Measurements from ENCODE around the gene MIR17HG.

- TF ChIP-seq CTCF (IDR thresholded peaks at IDR 0.05) (no peak), GATA2 (CRISPR knock-in tag; IDR thresholded peaks at IDR 0.05) (no peak), REST (IDR thresholded peaks at IDR 0.05; ENCODE audit: low read depth, low read length) (no peak), MAX (IDR thresholded peaks at IDR 0.05; ENCODE audit: low read depth) (peak; percentile 90), EZH2phosphoT487 (IDR thresholded peaks at IDR 0.05; ENCODE audit: borderline replicate concordance, low read depth) (no peak), GABPA (IDR thresholded peaks at IDR 0.05; ENCODE audit: low read depth) (no peak), MXI1 (IDR thresholded peaks at IDR 0.05; ENCODE audit: low read depth, low read length) (peak; percentile 89), RCOR1 (IDR thresholded peaks at IDR 0.05; ENCODE audit: low read length) (no peak)
These were observed at the start of gene MIR17HG for GRCh38 chr13:91347202-91347995.

Data from SK-N-SH (cell line).